Measurements from ENCODE around the gene BAG2. TPM values are rescaled to one million over a fixed set of nuclear protein-coding genes. Genes with fewer than 3 reads are reported as not detected.

The BAG2 gene
- total RNA-seq, 2 donors from 2014 or later, result 2.3 to 3.0 TPM

DNA sequence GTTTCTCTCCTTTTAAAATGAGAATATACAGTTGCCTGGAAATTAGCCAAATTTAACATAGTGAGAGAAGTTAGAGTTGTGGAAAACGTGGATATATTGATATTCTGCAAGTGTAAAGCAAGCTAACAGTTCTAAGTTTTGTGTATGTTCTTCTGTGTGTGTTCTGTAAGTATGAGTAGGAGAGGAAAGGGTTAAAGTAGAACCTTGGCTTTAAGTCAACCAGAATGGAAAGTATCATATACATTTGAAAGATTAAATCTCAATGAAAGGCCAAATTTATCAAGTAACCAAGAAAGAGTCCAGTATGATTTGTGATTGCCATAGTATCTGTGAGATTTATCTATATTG, 30.0 kb upstream of the BAG2 start:
- no peak for TF ChIP-seq POLR2A (IDR thresholded peaks at IDR 0.05)
- TF ChIP-seq CTCF (IDR thresholded peaks at IDR 0.05), result no peak
- intact Hi-C loops (cut with DNase I), result no loop called here
- H3K4me3 ChIP-seq, result no peak overlapping the region
- ATAC-seq (no peak), DNase-seq (no peak)
- no peaks in the 10 kb centered on the region for H3K4me1 ChIP-seq
- no peaks in the 10 kb centered on the region for H3K9me3 ChIP-seq
- H3K27ac ChIP-seq, result no peak overlapping the region
- no peaks in the 10 kb centered on the region for H3K27me3 ChIP-seq
- WGBS, 2 donors, result 77 to 79% methylated on average over 1 of the region's 1 CpG
- H3K36me3 ChIP-seq (replicated peaks in 1 of 2; ENCODE audit: insufficient read depth in 1 of 2, low read depth in 2 of 2), result peaks cover 0 to 8% of the 10 kb centered on the region in 2 donors

GRCh38 chr6:57143690-57144089, 28.4 kb upstream of the BAG2 start:
- no peaks in the 10 kb centered on the region for H3K4me1 ChIP-seq
- no peak for ATAC-seq
- H3K9me3 ChIP-seq, result no peaks in the 10 kb centered on the region
- no peak overlapping the region for H3K27ac ChIP-seq
- intact Hi-C loops (cut with DNase I), result no loop called here
- DNase-seq, result no peak
- H3K27me3 ChIP-seq, result no peaks in the 10 kb centered on the region
- WGBS, 2 donors, result 100% methylated on average over 1 of the region's 1 CpG
- no peak overlapping the region for H3K4me3 ChIP-seq
- TF ChIP-seq CTCF (IDR thresholded peaks at IDR 0.05) (no peak), POLR2A (IDR thresholded peaks at IDR 0.05) (no peak)
- peaks cover 0 to 11% of the 10 kb centered on the region in 2 donors for H3K36me3 ChIP-seq (replicated peaks in 1 of 2; ENCODE audit: insufficient read depth in 1 of 2, low read depth in 2 of 2)

DNA sequence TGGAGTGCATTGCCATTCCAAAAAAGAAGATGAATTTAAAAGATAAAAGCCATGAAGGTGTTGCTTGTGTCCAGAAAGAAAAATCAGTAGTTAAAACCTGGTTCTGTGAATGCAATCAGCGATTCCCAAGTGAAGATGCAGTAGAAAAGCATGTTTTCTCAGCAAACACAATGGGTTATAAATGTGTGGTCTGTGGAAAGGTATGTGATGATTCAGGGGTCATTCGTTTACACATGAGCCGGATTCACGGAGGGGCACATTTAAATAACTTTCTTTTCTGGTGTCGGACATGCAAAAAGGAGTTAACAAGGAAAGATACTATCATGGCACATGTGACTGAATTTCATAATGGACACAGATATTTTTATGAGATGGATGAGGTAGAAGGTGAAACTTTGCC, 24.7 kb upstream of the BAG2 start:
- ATAC-seq (no peak), DNase-seq (no peak)
- Histone ChIP-seq H3K27ac (peak overlapping the region in 1 of 4 donors; percentile 23), H3K36me3 (replicated peaks in 1 of 2; ENCODE audit: insufficient read depth in 1 of 2, low read depth in 2 of 2) (peaks cover 0 to 7% of the 10 kb centered on the region in 2 donors), H3K4me3 (no peak overlapping the region), H3K9me3 (no peaks in the 10 kb centered on the region), H3K27me3 (no peaks in the 10 kb centered on the region), H3K4me1 (no peaks in the 10 kb centered on the region)
- intact Hi-C loops (cut with DNase I), result no loop called here
- 87 to 88% methylated on average over 5 of the region's 5 CpGs for WGBS, 2 donors
- TF ChIP-seq POLR2A (IDR thresholded peaks at IDR 0.05) (no peak), CTCF (IDR thresholded peaks at IDR 0.05) (no peak)

GRCh38 chr6:57147955-57148858, 23.9 kb upstream of the BAG2 start:
- Histone ChIP-seq H3K36me3 (replicated peaks in 1 of 2; ENCODE audit: insufficient read depth in 1 of 2, low read depth in 2 of 2) (peaks cover 0 to 7% of the 10 kb centered on the region in 2 donors), H3K4me3 (no peak overlapping the region), H3K9me3 (no peaks in the 10 kb centered on the region), H3K27me3 (no peaks in the 10 kb centered on the region), H3K4me1 (no peaks in the 10 kb centered on the region), H3K27ac (peak overlapping the region in 1 of 4 donors; percentile 23)
- 84 to 85% methylated on average over 7 of the region's 7 CpGs for WGBS, 2 donors
- no peak for DNase-seq
- intact Hi-C loops (cut with DNase I), result no loop called here
- ATAC-seq, result no peak
- TF ChIP-seq POLR2A (IDR thresholded peaks at IDR 0.05) (no peak), CTCF (IDR thresholded peaks at IDR 0.05) (no peak)

- H3K36me3 ChIP-seq (replicated peaks in 1 of 2; ENCODE audit: insufficient read depth in 1 of 2, low read depth in 2 of 2), result peaks cover 0 to 8% of the 10 kb centered on the region in 2 donors
- TF ChIP-seq POLR2A (IDR thresholded peaks at IDR 0.05) (no peak), CTCF (IDR thresholded peaks at IDR 0.05) (no peak)
- H3K9me3 ChIP-seq, result no peaks in the 10 kb centered on the region
- DNase-seq (no peak), ATAC-seq (no peak)
- no peak overlapping the region for H3K4me3 ChIP-seq
- H3K27me3 ChIP-seq, result no peaks in the 10 kb centered on the region
- H3K27ac ChIP-seq, result no peak overlapping the region
- intact Hi-C loops (cut with DNase I), result no loop called here
- H3K4me1 ChIP-seq, result no peaks in the 10 kb centered on the region
These were observed 13.5 kb upstream of the BAG2 start for GRCh38 chr6:57158658-57159057.

Measured in body of pancreas (tissue), 4 donors.